GM18499 (cell line): ENCODE results near the gene STAC.
"Not testable (repeated sequence)": the region's sequence is repeated elsewhere in the genome, so short reads cannot be mapped to it uniquely, and the experiment has no call there.

Source experiments
- ATAC-seq: cut with Tn5 transposase; IDR thresholded peaks from one replicate; pipeline ENCODE4 v1.9.1; 2021; ENCODE audit warnings: moderate number of reproducible peaks; ENCODE audit not compliant: insufficient read depth, unreplicated experiment

STAC gene

DNA sequence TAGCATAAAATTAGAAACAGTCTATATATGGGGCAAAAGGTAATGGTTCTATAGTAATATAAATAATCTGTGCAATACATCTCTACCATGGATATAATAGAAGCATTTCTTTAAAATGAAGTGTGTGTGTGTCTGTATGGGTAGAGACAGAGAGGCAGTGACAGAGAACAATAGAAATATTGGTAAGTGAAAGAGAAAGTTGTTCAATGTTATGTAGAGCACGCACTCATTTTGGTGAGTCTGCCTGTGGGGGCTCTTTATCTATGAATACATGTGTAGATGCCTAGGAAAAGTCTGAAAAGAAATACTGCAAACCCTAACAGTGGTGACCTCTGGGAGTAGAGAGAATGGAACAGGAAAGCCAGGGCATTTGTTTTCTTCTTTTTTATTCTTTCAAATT is 182.6 kb downstream of the STAC start:
- no peak for ATAC-seq

DNA sequence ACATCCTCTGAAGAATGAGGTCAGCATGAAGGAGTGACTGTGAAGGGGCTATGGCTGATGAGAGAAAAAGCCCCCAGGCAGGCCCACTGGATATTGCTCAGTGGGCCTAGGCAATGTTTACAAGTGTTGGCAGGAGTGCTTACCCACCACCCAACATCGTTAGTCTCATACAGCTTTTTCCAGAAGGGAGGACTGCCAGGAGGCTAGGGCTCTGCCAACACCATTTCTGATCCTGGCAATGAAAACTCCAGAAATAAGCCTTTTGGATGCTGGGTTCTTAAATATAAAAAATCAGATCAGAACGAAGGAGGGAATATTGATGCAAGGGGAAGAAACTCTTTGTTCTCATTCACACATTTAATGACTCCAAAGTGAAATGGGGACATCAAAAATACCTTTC is 194.9 kb downstream of the STAC start:
- no peak for ATAC-seq

DNA sequence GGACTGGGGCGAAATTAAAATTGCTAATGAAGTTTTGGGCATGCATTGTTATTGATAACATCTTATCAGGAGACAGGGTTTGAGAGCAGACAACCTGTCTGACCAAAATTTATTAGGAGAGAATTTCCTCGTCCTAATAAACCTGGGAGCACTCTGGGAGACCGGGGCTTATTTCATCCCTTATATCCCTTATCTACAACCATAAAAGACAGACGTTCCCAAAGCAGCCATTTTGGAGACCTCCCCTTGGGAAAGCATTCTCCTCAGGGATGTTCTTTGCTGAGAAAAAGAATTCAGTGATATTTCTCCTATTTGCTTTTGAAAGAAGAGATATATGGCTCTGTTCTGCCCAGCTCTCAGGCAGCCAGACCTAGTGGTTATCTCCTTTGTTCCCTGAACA is 198.1 kb downstream of the STAC start:
- not testable (repeated sequence) for ATAC-seq

DNA sequence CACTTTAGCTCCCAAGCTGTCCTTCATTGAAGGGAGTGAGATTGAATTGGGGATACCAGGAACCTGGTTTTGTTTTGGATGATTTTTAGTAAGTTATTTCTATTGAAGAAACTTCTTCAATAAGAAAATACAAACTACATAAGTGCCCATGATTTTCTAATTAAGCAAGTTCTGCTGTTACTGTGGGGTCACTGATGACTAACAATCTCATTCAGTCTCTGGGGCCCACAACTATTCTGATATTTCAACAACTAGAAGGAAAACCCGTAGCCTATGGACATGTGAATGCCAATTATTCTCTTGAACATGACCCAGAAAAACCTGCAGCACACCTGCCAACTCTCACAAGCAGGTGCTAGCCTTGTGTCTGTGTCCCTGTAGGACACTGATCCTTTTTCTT is 199.4 kb downstream of the STAC start:
- no peak for ATAC-seq

DNA sequence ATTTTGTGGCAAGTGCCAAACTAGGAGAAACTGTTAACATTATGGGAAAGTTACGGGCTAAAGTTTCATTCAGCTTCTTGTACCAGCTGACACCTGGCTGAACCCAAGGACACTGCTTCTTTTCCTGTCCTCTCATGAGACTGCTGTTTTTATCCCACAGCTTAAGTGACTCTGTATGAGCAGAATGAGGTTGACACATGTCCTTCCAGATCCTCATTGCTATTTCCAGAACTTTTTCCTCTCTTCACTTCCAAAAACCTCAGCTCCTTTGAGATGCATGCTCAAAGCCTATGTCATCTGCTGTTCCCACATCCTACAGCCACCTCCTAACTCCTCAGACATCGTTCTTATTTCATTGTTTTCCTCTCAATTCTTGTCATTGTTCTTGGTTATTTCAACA is 200.4 kb downstream of the STAC start:
- ATAC-seq = no peak

DNA sequence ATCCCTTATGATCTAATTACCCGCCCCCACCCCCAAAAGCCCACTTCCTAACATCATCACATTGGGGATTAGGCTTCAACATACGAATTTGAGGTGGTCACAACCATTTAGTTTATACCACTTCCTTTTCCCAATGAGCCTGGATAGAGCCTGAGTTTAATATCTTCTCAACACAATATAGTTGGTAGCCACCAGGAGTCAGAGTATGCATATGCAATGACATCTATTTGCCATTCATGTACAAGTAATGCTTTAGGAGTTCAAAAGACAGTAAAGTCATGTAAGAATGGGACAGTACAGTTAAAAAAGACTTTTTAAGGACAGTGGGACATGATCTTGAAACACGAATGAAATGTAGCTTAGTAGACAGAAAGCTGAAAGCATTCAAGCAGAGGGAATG is 211.7 kb downstream of the STAC start:
- no peak for ATAC-seq

DNA sequence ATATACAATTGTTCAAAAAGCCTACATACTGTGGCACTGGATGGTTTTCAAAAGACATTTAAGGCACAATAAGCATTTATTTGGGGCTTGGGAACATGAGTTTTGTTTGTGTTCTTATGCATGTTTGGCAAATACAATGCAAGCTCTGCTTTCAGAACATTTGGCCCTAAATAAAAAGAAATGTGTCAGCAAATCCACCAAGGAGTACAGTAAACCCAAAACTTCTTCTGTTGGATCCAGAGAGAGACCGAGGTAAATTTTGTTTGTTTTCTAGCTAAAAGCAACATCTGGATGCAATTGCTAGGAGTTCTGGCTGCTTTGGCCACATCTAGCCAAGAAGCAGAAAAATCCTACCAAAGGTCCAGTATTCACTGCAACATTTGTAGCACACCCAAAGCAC is 215.2 kb downstream of the STAC start:
- no peak for ATAC-seq

DNA sequence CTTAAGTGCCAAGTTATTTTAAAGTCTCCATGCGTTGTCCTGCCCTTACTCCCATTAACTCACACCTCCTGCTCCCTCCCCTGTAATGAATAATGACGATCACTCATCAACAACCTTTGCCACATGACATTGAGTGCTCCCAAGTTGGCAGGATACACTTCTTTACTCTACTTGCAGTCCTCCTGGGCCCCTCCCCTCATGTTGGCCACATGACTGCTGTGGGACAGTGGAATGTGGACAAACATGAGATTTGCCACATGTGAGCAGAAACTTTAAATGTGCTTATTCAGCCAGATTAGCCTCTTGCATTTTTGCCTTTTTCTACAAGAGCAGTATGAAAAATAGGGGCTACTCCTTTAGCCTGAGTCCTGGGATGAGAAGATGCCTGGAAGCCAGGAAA is 216.1 kb downstream of the STAC start:
- no peak for ATAC-seq

DNA sequence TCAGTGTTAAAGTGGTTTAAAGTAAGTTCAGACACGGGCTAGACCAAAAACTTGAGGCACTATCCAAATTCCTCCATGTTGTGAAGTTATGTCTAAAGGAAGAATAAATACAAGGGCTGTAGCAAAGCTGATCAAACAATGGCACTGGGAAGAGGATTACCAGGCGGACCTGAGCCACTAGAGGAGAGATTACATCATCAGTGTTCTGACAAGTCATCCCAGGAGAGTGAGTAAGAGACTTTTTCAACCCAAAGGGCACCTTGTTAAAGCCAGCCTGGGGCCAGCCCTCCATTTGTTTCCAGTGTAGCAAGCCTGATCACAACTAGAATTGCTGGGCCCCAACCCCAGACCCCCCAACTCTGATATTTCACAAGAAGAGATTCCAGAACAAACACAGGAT is 217.1 kb downstream of the STAC start:
- no peak for ATAC-seq
